ENCODE data around the gene MAB21L4.
A peak's percentile ranks its signal among the peaks of the same experiment; 100 is the strongest.

MAB21L4 gene

DNA sequence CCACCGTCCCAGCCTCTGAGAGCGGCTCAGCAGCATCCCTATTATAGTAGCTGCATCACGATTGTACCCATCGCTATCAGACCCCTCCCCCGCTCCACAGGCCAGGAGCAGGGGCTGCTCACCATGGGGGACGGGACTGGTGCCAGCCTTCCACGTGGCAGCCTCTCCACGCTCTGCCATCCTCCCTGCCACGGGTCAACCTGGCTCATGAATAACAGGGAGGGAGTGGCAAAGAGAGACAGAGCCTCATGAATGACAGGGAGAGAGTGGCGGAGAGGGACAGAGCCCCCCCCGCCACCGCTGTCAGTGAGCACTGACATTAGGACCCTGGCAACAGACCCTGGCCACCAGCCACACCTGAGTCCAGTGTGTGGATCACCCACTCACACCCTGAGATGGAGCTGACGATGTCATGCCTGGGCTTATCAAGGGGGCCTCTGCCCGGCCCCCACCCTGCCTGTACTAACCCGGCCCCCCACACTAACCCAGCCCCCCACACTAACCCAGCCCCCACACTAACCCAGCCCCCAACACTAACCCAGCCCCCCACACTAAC, 27.1 kb upstream of the MAB21L4 start:
- peak; percentile 24 for DNase-seq

DNA sequence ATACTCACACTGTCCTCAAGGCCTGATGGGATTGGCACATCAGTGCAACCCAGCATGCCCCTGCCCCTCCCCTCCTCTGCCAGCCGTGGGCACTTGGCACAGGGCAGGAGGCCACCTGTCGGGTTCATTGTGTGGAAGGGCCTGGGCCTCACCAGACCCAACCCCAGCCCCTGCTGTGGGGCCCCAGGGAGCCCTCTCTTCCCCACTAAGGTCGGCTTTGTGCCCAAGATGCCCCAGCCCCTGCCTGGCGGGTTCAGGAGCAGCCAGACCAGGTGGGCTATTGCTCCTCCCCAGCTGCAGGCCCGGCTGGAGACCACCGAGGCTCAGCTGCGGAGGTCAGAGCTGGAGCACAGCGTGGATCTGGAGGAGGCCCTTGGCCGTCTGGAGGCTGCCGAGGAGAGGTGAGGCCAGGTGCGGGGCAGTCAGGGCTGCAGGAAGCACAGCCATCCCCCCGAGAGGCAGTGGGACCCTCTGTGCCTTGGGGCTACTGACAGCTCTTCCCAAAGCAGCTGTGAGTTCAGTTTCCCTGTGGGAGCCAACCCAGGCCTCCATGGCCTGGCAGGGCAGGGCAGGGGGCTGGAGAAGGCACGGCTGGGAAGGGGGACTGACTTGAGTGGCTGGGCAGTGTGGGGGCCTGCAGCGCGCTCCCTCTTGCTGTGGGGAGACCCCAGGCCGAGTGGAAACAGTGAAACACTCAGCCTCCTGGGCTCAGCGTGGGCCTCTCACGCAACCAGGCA, 26.5 kb upstream of the MAB21L4 start:
- peak; percentile 29 for DNase-seq

DNA sequence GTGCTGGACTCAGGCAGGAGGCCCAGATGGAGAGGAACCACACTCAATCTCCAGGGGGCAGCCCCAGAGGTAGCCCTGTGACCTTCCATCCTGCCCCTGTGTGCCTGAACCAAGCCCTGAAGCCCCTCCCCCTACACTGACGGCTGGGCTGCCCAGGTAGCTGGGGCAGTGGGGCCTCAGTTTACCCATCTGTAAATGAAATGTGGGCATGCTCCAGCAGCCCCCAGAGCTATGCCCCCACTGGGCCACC, 26.0 kb upstream of the MAB21L4 start:
- DNase-seq, result no peak

DNA sequence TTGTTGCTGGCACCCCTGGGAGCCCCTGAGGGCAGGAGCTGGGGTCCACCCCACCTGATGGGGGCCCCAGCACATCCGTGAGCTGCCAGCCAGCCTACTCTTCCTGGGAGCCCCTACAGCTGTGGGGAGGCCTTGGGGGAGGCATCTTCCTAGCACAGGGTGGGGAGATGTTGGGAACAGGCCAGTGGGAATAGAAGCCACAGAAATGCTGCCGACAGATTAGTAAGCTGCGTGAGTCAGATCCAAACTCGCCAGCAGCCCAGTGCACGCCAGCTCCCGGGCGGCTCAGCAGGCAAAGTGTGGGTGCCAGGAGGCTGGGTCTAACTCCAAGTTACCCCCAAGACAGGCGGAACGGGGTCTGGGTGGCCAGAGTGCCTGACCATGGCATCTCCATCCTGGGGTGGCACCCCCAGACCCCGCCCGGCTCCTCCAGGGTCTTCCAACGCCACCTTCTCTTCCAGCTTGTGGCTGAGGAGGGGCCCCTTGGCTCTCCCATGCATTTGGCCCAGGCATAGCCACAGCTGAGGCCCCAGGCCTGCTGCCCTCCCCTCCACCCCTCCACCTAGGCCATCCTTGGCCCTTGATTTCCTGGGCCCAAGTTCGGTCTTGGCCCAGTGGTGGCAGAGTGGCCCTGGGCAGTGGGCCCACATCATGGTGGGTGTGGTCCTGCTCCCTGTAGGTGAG, 25.5 kb upstream of the MAB21L4 start:
- DNase-seq, result peak; percentile 59

DNA sequence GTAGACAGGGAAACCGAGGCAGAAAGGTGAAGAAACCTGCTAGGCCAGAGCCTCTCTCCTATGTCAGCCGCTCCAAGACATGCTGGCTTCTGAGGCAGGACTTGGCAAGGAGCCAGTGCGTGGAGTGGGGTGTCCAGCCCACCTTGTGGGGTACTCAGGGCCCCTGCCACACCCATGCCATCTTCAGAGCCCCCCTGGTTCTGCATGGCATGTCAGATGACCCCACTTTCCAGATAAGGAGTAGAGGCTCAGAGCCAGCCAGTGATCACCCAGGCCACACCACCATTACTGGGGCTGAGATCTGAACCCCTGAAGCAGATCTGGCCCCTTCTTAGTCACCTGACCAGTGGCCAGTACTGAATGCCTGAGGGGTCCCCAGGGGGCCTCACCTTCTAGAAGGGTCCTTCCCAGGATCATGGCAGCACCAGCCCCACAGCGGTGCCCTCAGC, 24.9 kb upstream of the MAB21L4 start:
- peak; percentile 30 for DNase-seq

DNA sequence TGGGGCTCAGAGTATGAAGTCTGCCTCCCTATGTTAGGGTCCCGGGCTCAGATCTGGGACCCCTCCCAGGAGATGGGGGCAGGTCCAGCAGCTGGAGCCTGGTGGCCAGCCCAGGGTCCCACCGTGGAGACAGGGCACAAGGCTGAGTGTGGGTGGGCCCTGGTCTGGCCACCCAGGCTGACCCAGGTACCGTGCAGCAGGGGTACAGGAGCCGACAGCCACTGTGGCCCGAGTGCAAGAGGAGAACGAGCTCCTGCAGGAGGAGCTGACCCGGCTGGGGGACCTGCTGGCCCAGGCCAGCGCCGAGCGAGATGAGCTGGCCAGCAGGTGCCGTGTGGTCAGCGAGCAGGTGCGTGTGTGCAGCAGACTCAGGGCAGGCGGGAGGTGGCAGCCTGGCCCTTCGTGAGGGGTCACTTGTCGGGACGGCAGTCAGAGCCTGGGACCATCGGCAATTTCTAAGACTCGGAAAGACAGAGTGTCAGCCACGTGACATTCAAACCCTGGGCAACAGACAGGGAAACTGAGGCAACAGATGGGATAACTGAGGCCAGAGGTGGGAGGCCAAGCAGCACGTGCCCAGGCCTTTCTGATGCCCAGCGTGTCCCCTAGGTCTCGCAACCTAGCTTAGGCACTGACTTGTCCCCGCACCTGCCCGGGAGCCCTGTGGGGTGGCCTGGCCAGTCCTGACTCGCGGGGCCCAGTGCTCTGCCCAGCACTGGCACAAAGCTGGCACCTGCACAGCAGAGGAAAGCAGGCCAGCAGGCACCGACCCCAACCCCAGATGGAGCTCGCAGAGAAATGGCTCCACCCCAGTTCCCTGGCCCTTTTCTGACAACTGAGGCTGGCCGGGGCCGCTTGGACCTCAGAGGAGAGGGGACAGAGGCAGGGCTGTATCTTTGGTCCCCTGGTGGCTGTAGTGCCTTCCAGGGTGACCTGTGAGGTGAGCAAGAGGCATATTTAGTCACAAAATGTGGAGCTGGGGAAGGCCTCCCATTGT, 24.1 kb upstream of the MAB21L4 start:
- DNase-seq, result peak; percentile 19

DNA sequence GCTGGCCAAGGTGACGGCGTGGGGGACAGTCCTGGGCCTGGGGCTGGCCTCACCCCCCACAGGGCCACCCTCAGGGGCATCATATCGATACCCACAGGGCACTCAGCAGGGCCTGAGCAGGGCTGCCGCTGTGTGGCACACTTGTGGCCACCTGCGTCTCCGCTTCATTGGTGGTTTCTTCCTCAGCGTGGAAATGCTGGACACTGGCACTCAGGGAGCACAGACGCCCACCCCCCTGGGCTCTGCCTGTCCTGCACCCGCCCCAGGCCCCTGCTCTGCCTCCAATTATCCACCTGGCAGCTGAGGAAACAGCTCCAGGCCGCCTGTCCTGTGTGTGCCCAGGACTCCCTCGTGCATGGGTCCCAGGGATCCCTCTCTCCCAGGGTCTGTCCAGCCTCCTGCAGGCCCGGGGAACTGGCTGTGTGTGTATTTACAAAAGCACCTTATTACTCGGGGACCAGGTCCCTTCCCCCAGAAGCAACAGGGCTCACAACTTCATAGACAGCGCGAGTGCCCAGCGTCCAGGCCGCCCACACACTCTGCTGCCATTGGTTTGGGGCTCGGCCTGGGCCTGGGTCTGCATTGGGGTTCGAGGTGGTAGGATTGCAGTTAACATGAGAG, 23.3 kb upstream of the MAB21L4 start:
- DNase-seq, result no peak

DNA sequence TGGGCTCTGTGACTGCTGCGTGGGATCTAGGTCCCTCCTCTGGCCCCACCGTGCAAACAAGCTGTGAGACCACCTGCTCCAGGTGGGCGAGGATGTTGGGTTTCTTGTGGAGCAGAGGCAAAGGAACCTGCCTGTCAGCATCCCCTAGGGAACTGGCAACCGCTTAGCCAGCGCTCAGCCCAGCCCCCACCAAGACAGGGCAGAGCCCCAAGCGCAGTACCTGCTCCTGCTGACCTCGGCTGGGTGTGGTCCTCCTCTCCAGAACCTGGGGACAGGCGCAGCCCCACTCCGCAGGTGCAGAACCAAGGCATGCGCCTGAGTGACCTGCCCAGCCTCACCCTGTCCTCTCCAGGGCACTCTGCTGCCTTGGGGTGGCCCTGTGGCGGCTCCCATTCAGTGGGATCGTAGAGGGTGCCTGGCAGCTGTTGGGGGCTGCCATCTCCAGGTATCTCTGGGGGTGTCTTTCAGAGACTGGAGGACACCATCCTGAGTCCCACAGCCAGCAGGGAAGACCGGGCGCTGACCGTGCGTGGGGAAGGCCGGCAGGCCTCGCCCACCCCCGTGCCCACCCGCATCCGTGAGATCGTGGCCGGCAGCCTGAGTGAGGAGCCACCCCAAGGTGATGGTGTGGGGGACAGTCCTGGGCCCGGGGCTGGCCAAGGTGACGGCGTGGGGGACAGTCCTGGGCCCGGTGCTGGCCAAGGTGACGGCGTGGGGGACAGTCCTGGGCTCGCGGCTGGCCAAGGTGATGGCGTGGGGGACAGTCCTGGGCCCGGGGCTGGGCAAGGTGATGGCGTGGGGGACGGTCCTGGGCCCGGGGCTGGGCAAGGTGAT, 22.5 kb upstream of the MAB21L4 start:
- DNase-seq, result peak; percentile 32

DNA sequence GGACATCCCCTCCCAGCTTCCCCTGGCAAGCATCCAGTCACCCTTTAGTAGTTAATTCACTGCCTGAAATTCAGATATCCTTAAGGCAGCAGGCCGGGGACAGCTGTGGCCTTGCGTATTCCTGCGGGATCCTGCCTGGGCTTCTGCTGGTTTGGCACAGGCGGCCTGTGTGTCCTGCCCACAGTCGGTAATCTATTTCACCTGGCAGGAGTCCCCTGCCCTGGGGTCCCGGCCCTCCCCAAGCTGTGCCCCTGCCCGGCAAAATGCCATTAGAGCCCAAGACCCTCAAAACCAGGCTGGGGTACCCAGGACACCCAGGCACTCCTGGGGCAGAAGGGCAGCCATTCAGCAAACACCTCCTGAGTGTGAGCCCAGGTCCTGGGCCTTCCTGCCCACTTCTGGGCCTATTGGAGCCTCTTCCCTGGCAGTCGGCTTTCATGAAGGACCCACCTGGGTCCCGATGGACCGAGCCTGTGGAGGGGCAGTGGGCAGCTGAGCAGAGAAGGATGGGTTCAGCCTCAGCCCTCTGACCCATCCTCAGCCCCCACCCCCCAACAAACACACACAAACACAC, 21.8 kb upstream of the MAB21L4 start:
- DNase-seq, result peak; percentile 46

DNA sequence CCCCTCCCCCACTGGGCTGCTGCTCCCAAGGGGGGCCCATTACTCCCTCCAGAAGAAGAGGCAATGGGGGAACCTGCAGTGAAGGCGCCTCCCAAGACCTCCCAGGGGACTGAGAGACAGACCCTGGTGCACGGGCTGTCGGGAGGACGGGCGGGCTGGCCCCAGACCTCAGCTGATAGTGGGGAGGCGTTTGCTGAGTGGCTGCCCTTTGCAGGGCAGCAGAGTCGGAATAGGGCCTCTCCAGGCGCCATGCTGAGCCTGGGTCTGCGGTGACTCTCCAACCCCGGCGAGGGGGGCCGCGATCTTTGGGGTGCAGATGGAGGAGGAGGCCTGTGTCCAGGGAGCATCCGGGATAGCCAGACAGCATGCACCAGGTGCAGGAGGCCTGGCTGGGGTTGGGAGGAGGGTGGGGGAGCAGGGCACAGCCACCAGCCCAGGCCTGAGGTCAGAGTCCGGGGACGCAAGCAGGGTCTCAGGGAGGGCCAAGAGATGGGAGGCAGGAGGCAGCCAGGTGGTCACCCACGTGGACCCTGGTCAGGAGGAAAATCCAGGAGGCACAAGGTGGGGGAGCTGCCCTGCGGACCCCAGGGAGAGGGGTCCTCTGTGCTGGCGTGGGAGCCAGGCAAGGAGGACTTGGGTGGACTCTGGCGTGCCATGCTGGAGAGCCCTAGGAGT, 21.2 kb upstream of the MAB21L4 start:
- DNase-seq, result no peak

DNA sequence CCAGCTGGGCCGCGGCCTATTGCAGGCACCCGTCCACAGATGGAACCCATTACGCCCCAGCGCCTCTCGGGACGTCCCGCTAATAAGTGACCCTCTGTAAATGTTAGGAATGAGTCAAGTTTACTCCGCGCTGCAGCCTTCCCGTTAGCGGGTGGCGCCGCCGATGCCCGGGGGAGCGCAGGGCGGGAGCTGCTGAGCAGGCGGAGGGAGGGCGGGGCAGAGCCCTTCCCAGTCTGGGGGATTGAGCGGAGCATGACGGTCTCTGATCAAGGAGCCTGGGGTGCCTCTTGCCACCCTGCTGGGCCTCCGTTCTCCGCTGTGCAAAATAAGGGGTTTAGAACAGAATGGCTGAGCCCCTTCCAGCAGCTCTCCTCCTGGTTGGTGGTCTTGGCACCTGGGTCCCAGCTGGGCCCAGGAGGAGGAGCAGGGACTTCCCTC, 20.6 kb upstream of the MAB21L4 start:
- DNase-seq, result peak; percentile 85

DNA sequence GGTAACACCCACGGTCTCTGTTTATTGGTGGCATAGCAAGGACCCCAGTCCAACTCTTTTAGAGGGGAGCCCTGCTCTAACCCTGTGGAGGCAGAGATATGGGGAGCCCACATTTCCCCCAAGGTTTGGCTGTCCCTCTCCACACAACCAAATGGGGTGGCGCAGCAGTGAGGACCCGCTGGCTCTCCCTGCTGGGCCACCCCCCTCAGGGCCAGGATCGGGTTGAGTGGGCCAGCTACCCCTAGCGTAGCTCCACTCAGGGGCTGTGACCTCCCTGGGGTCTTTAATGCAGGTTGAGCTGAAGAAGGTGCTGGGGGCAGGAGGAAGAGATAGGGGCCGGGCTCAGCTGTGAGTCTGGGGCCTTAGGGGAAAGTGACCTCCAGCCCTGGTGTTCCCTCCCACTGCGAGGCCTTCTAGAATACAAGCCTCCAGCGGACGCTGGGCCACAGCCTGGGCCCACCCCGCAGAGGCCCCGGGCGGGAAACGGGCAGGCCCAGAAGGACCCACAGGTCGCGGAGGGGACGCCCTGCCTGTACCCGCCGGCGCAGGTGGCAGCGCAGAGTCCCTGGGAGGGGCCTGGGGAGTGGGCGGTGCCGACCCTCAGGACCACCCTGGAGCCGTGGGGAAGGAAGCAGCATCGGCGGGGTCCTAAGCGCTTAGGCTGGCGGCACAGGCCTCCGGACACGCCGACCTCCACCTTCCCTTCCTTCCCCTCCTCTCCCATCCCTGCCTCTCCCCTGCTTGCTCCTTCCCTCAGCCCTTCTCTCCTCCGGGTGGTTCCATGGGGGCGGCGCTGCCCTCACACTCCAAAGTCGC, 19.8 kb upstream of the MAB21L4 start:
- peak; percentile 37 for DNase-seq

DNA sequence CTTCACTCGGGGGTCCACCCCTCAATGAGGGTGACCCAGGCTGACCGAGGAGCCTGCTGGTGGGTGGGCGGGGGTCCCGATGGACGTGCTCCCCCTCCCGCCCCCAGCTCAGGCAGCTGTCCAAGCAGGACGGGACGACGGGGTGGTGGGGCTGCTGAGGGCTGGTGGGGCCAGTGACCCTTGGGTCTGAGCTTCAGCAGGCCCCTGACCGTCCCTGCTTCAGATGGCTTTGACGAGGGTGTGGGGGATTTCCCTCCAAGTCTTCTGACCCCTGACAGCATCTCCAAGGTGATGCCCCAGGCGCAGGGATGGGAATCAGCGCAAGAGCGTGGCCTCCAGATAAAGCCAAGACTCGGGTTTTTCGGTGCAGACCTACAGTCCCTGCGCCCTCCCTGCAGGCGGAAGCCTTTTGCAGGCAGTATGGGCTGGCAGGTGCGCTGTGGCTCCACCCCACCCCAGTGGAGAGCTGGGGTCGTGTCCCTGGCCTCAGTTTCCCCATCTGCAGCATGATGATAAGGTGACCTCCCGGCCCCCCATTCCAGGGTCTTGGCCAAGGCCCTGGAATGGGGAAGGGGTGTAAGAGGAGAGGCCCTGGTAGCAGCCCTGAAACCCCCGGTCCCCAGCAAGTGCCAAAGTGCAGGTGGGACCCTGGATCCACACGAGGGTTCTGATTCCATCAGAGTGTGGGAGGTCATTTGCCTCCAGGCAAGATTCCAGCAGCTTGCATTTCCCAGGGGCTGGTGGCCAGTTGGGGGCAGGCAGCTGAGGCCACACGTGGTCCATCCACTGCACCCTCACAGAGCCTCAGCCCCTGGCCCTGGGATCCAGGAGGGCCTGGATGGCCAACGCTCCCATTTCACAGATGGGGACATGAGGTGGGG, 18.9 kb upstream of the MAB21L4 start:
- no peak for DNase-seq

DNA sequence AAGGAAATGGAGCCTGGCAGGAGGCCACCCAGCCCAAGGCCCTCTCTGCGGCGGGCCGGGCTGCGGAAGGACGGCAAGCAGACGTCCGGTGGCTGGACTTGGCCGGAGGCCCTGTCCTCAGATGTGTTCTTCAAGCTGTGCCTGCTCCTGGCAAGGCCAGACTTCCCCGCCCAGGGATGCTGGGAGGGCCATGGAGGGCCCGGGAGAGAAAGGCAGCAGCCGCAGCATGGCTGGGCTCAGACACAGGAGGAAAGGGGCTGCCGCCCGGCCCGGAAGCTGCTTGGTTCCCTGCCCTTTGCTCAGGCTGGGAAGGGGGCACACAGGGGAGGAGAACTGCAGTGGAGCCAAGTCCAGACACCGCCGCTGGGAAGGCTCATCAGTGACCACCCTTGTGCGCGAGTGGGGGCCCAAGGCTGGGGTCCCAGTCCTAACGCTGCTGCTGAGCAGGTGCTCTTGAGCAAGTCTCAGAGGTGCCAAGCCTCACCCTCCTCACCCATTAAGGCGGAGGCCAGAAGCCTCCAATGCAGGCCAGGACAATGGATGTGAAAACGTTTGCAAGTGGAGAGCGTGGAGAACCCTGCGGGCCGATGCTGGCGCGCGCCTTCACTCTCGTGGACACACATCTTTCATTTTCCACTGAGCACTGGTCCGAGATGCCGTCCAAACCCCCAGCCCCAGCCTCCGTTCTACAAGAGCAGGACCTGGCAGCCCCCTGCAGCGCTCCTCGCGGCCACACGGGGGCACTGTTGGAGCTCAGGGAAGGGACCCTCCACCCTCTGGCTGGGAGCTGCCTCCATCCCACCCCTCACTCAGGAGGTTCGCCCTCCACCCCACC, 18.1 kb upstream of the MAB21L4 start:
- DNase-seq, result peak; percentile 87

DNA sequence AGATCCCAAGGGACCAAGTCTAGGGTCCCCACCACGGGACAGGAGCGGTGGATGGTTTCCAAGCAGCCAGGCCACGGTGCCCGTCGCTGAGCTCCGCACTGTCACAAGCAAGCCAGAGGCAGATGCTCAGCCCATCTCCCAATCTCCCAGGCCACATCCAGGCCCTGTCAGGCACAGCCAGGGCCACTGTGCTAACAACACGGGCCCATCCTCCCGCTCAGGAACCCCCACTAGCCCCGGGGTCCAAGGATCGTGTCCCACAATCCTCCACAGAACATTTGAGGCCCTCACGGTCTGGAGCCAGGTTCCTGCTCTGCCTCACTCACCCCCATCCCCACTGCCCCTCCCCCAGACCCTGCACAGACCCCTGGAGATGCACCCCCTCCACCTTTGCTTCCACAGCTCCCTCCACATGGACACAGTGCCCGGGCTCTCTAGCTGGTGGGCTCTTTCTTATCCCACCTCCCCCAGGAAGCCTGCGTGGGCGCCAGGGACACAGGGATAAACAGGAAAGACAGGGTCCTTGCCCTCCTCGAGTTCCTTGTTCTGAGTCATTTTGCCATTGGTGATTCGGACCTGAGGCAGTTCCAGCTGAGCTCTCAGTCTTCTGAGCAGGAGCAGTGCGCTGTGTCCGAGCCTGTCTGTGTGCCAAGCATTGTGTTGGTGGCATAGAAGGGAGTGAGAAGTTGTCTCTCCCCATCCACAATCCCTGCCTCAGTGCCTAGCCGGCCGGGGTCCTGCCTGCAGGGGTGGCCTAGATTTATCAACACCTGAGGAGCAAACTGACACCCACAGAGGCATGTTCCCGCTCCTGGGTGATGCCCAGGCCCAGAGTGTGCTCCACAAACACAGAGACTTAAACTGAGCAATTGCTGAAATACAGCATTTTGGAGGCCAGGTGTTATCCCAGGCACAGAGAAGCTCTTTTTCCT, 17.2 kb upstream of the MAB21L4 start:
- no peak for DNase-seq

DNA sequence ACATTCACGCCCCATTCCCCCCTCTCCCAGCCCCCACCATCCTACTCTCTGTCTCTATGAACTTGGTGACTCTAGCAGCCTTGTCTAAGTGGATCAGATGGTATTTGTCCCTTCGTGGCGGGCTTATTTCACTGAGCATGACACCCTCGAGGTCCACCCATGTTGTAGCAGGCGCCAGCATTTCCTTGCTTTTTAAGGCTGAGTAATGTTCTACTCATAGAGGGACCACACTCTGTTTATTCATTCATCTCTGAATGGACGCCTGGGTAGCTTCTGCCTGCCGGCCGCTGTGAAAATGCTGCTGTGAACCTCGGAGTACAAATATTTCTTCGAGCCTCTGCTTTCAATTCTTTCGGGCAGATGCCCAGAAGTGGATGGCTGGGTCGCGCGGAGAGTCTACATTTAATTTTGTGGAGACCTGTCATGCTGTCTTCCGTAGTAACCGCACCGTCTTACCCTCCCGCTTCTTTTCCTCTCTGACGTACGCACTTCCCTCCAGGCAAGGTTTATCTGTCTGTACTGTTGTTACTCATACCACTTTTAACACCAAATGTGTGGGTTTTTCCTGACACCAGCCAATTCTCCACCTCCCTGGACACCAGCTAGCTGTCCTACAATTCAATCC, 15.8 kb upstream of the MAB21L4 start:
- no peak for DNase-seq
